ENCODE results near the gene TMEM203. TPM values are rescaled to one million over a fixed set of nuclear protein-coding genes. Genes with fewer than 3 reads are reported as not detected.

TMEM203 gene
- total and polyA plus RNA-seq, 2 of the 4 experiments (the other 2 are of a cell fraction), result 18.8 to 40.6 TPM

GRCh38 chr9:137217276-137218211 lies 12.1 kb upstream of the TMEM203 start:
- ChIA-PET POLR2A (ENCODE audit: unreplicated experiment) (no interaction called here), CTCF (no interaction called here)
- H3K14ac ChIP-seq (replicated peaks; ENCODE audit: low read depth, low read length), result no peak overlapping the region
- BruUV-seq (replicated peaks), result no TSS peak
- H4K5ac ChIP-seq (ENCODE audit: low read depth, low read length), result no peak overlapping the region
- H3K36me3 ChIP-seq (ENCODE audit: control insufficient read depth, insufficient read depth, low read length), result peaks cover 16% of the 10 kb centered on the region
- no peak overlapping the region for H3K27ac ChIP-seq (ENCODE audit: insufficient read depth, low read length)
- WGBS, 2 experiments (ENCODE audit: extremely low coverage in 2 of 2, insufficient read length in 1 of 2), result 70% methylated on average over 16 of the region's 36 CpGs; no CpG with 5 or more reads in 1 of the 2 experiments
- no peak overlapping the region for H4K91ac ChIP-seq (ENCODE audit: insufficient read depth, low read depth, low read length)
- H2BK20ac ChIP-seq (ENCODE audit: low read depth, low read length), result no peak overlapping the region
- peaks cover 3% of the 10 kb centered on the region; the same call in 1 of the 2 replicates for H3K9me1 ChIP-seq (ENCODE audit: insufficient read depth, low read length)
- H2BK15ac ChIP-seq (ENCODE audit: low read depth, low read length), result no peak overlapping the region
- in situ Hi-C loops (cut with MboI; ENCODE audit: low sequenced_read_pairs) (no loop called here), intact Hi-C loops (cut with micrococcal nuclease) (no loop called here), dilution Hi-C loops (cut with HindIII; ENCODE audit: low sequenced_read_pairs, unreplicated experiment) (no loop called here)
- no peak overlapping the region for H2BK120ac ChIP-seq (ENCODE audit: low read depth, low read length)
- H3K4me2 ChIP-seq (ENCODE audit: low read depth, low read length), result no peak overlapping the region
- H3K23ac ChIP-seq (ENCODE audit: low read depth, low read length), result no peak overlapping the region
- no peak for TF ChIP-seq FOS (IDR thresholded peaks at IDR 0.05; ENCODE audit: low read depth, low read length)
- TF ChIP-seq CEBPB (IDR thresholded peaks at IDR 0.05; ENCODE audit: low read depth, low read length), result no peak
- no peak for TF ChIP-seq BHLHE40 (IDR thresholded peaks at IDR 0.05; ENCODE audit: low read depth, low read length)
- TF ChIP-seq RAD21 (IDR thresholded peaks at IDR 0.05; ENCODE audit: low read length), result no peak
- no peak for TF ChIP-seq MAFK (IDR thresholded peaks at IDR 0.05; ENCODE audit: low read depth, low read length)
- TF ChIP-seq CHD1 (IDR thresholded peaks at IDR 0.05; ENCODE audit: low read depth, low read length), result no peak
- H4K20me1 ChIP-seq (ENCODE audit: insufficient read depth, low read length), result no peaks in the 10 kb centered on the region
- no peak overlapping the region for H2AK5ac ChIP-seq (ENCODE audit: low read depth, low read length)
- H3K4me3 ChIP-seq (ENCODE audit: insufficient read depth, low read depth, low read length), result no peak overlapping the region
- no peak for DNase-seq
- no peak overlapping the region for H2AFZ ChIP-seq (replicated peaks; ENCODE audit: low read length, poor library complexity)
- H3K4ac ChIP-seq (ENCODE audit: low read depth, low read length), result no peak overlapping the region
- no peak overlapping the region for H3K18ac ChIP-seq (ENCODE audit: low read depth, low read length)
- no peak overlapping the region for H4K8ac ChIP-seq (ENCODE audit: low read depth in 2 of 2, low read length in 2 of 2)
- no peak overlapping the region for H3K9ac ChIP-seq (ENCODE audit: low read depth, low read length)
- no peaks in the 10 kb centered on the region for H3K9me3 ChIP-seq (ENCODE audit: control insufficient read depth, insufficient read depth, low read length)
- peaks cover 8% of the 10 kb centered on the region for H3K4me1 ChIP-seq (ENCODE audit: control insufficient read depth, insufficient read depth, low read length)
- peaks cover 0 to 6% of the 10 kb centered on the region in 2 experiments; a peak in 1 of 4 replicates for H3K79me1 ChIP-seq (ENCODE audit: low read depth in 1 of 2, low read length in 2 of 2)
- no peak overlapping the region for H3K56ac ChIP-seq (ENCODE audit: extremely low read depth, insufficient read depth, low read length)
- H2BK5ac ChIP-seq (ENCODE audit: low read depth, low read length, poor library complexity, severe bottlenecking), result no peak overlapping the region
- H2AK9ac ChIP-seq (replicated peaks; ENCODE audit: low read depth, low read length, poor library complexity), result peak overlapping the region; percentile 70
- H3K27me3 ChIP-seq (ENCODE audit: control insufficient read depth, insufficient read depth, low read length), result no peaks in the 10 kb centered on the region
- no peak for ATAC-seq (ENCODE audit: low read depth)

All from IMR-90 (cell line).